GM12878 (cell line): ENCODE data around the gene ADAD1. TPM values are rescaled to one million over a fixed set of nuclear protein-coding genes. Genes with fewer than 3 reads are reported as not detected.

Source experiments
- ATAC-seq: fragments of 200-7000 bp; cut with Tn5 transposase; 3 replicates; pipeline ENCODE4 v1.9.1; 2020; ENCODE audit warnings: mild to moderate bottlenecking, moderate library complexity
- BruUV-seq: library from RNA; stranded (reverse); fragments of 400-500 nt; replicated peaks from 2 replicates; lab custom pipeline; 2021; lab: Mats Ljungman, UMichigan
- CTCF ChIA-PET: fragments of 300-600 bp; sonication (Branson Sonifier 250); formaldehyde crosslinking; extraction: SDS; loops from one replicate; lab custom pipeline; 2021; ENCODE audit warnings: inconsistent platforms; lab: Yijun Ruan, JAX
- POLR2A ChIA-PET: fragments of 350-600 bp; formaldehyde crosslinking; extraction: SDS; loops from one replicate; lab custom pipeline; 2021; ENCODE audit warnings: inconsistent platforms; lab: Charles Lee
- RAD21 ChIA-PET: fragments of 300-600 bp; sonication (Branson Sonifier 250); formaldehyde crosslinking; loops from one replicate; lab custom pipeline; 2023; ENCODE audit warnings: antibody characterized with exemption; ENCODE audit not compliant: unreplicated experiment; lab: Charles Lee
- SMC1A ChIA-PET: fragments of 300-600 bp; sonication (Branson Sonifier 250); formaldehyde crosslinking; loops from one replicate; lab custom pipeline; 2023; ENCODE audit not compliant: unreplicated experiment, uncharacterized antibody; lab: Charles Lee
- DNase-seq: peaks from one replicate; pipeline ENCODE4 v3.0.0-alpha.2; 2011; ENCODE audit warnings: low read depth, low spot score
- FAIRE-seq: peaks from 3 replicates; lab custom pipeline; 2011; peaks lifted over from hg19 to GRCh38; lab: Jason Lieb, UNC
- H2AFZ ChIP-seq: 2 replicates; pipeline ENCODE4 v1.6.0; 2011; ENCODE audit warnings: low read depth, low read length, control low read depth; ENCODE audit not compliant: control insufficient read depth
- H3K27ac ChIP-seq: 2 replicates; pipeline ENCODE4 v1.5.1; 2011; ENCODE audit warnings: control low read depth; ENCODE audit not compliant: control insufficient read depth, insufficient read depth
- H3K27me3 ChIP-seq, 2 experiments: replicated peaks in 1 of 2; 2 replicates each; pipeline versions ENCODE4 v1.6.0 to v1.6.1; 2011; ENCODE audit warnings: low read length in 1 of 2; ENCODE audit not compliant: control insufficient read depth in 2 of 2, insufficient read depth in 2 of 2
- H3K36me3 ChIP-seq, 2 experiments: 2 replicates each; pipeline ENCODE4 v1.5.1; 2011; ENCODE audit warnings: low read length in 1 of 2; ENCODE audit not compliant: control insufficient read depth in 2 of 2, insufficient read depth in 2 of 2
- H3K4me1 ChIP-seq: 2 replicates; pipeline ENCODE4 v1.6.1; 2011; ENCODE audit warnings: mild to moderate bottlenecking, low read length, moderate library complexity, mixed read lengths; ENCODE audit not compliant: control insufficient read depth, insufficient read depth
- H3K4me2 ChIP-seq: 2 replicates; pipeline ENCODE4 v1.6.0; 2011; ENCODE audit warnings: control low read depth; ENCODE audit not compliant: control insufficient read depth, insufficient read depth
- H3K4me3 ChIP-seq: fragments of 200-600 bp; sonication (generic); 2 replicates; pipeline ENCODE4 v1.5.1; 2016
- H3K79me2 ChIP-seq: 2 replicates; pipeline ENCODE4 v1.6.0; 2011; ENCODE audit warnings: low read length; ENCODE audit not compliant: control insufficient read depth, insufficient read depth
- H3K9ac ChIP-seq: 2 replicates; pipeline ENCODE4 v1.8.0; 2011; ENCODE audit warnings: low read length, control low read depth, mixed read lengths; ENCODE audit not compliant: control insufficient read depth, insufficient read depth
- H3K9me3 ChIP-seq: replicated peaks from 3 replicates; pipeline ENCODE4 v1.5.1; 2011; ENCODE audit warnings: mild to moderate bottlenecking, low read length; ENCODE audit not compliant: control insufficient read depth, insufficient read depth
- H4K20me1 ChIP-seq: 2 replicates; pipeline ENCODE4 v1.6.0; 2011; ENCODE audit not compliant: control insufficient read depth, insufficient read depth
- BHLHE40 ChIP-seq, 2 experiments: fragments of 450-650 bp in 1 of 2; IDR thresholded peaks; 2 replicates each; pipeline ENCODE4 v1.6.1; 2011 to 2017; ENCODE audit warnings: low read depth in 2 of 2, borderline replicate concordance in 1 of 2, improper control_type of control experiment in 1 of 2, low read length in 1 of 2, mild to moderate bottlenecking in 1 of 2
- KAT2A ChIP-seq: conservative IDR thresholded peaks from 2 replicates; pipeline ENCODE4 v1.6.1; 2011; ENCODE audit warnings: low read depth, low read length; ENCODE audit not compliant: control insufficient read depth
- KLF5 ChIP-seq: fragments of 450-650 bp; IDR thresholded peaks from 2 replicates; pipeline ENCODE4 v1.6.1; 2014; ENCODE audit warnings: mild to moderate bottlenecking; ENCODE audit not compliant: partially characterized antibody
- MEF2A ChIP-seq: IDR thresholded peaks from 2 replicates; pipeline ENCODE4 v1.6.1; 2011; ENCODE audit warnings: low read depth, mild to moderate bottlenecking, low read length, moderate library complexity; ENCODE audit not compliant: insufficient read depth
- NFYB ChIP-seq: IDR thresholded peaks from 2 replicates; pipeline ENCODE4 v1.6.1; 2011; ENCODE audit warnings: low read depth, mild to moderate bottlenecking, low read length, improper control_type of control experiment, moderate library complexity; ENCODE audit not compliant: insufficient read depth
- NR2C2 ChIP-seq: IDR thresholded peaks from 2 replicates; pipeline ENCODE4 v1.6.1; 2011; ENCODE audit warnings: borderline replicate concordance, low read depth; ENCODE audit not compliant: control insufficient read depth, insufficient read length
- NRF1 ChIP-seq: conservative IDR thresholded peaks from 2 replicates; pipeline ENCODE4 v1.6.1; 2011; ENCODE audit warnings: mild to moderate bottlenecking, low read depth, low read length, improper control_type of control experiment
- WGBS: methylation state at CpG from one replicate; pipeline ENCODE4 v1.1.6; 2016; ENCODE audit warnings: low lambda C conversion rate; ENCODE audit not compliant: insufficient replicate concordance, insufficient coverage; ENCODE audit errors: missing lambda C conversion rate; 5-methylcytosine and 5-hydroxymethylcytosine counted together
- in situ Hi-C: fragments of 300-500 bp; cut with MboI; formaldehyde crosslinking; loops from 9 replicates; pipeline ENCODE4 v1.14.3; 2018; ENCODE audit warnings: mixed read lengths
- intact Hi-C: fragments of 100-400 bp; cut with micrococcal nuclease; formaldehyde crosslinking; loops from one replicate; pipeline ENCODE4 v1.14.2; 2022; ENCODE audit not compliant: unreplicated experiment
- polyA plus RNA-seq, 11 experiments: library from polyadenylated mRNA; depleted of rRNA in 4 of 11; unstranded in 6 of 11; stranded (reverse) in 5 of 11; fragments of >200 nt; fragmentation: Nextera tagmentation in 4 of 11; fragmentation: Illumina TruSeq in 1 of 11; extraction: Ambion mirVana in 4 of 11; extraction: Trizol in 1 of 11; gene quantifications; 1 replicate in 1 of 11; 2 replicates in 10 of 11; pipeline versions ENCODE4 v1.2.1 to v1.2.3, GENCODE V29; 2011 to 2016; ENCODE audit warnings: inconsistent platforms in 2 of 11, missing spikeins in 2 of 11, low read depth in 1 of 11
- total RNA-seq, 4 experiments: library from RNA; depleted of rRNA in 3 of 4; stranded (reverse); fragments of >200 nt in 3 of 4; fragmentation: Illumina TruSeq in 1 of 4; extraction: Trizol in 1 of 4; gene quantifications; 2 replicates each; pipeline versions ENCODE4 v1.2.1 to v1.2.3, GENCODE V29; 2013 to 2021
- TF ChIP-seq, protein P1 (sequence below): fragments of 450-650 bp; IDR thresholded peaks from 2 replicates; pipeline ENCODE4 v1.6.1; 2017; ENCODE audit warnings: low read depth, mild to moderate bottlenecking, moderate library complexity
- TF ChIP-seq, protein P2 (sequence below): fragments of 450-650 bp; IDR thresholded peaks from 2 replicates; pipeline ENCODE4 v1.6.1; 2017; ENCODE audit warnings: antibody characterized with exemption, mild to moderate bottlenecking, moderate library complexity

ADAD1 gene
- total and polyA plus RNA-seq, 10 of the 15 experiments (the other 5 are each of a cell fraction or from before 2014, with no cell fraction given) = not detected

DNA sequence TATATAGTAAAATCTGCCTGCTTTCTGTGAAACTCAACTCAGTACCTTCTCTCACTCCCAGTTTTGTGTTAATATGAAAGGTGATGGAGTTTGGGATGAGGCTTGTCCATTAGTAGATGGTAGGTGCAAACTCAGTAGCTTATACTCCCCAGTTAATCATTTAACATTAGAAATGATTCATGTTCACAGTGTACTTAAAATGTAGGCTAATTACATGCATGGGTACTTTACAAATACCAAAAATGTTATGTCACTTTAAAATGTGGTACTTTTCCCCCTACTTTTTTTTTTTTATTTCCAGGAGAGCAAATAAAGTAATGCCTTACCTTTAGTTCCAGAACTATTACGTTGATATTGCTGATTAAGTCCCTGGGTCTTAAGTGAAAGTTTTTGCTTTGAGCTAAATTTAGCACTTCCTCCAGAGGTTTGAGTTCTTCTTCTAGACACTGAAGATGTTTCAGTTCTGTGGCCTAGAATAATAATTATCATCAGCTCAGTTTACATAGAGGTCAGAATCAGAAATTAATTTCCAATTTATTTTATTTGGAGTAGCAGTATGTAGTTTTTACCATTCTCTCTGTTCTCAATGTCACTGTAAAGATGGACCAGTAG, 74.7 kb downstream of the ADAD1 start:
- SMC1A ChIA-PET = no interaction called here
- no peak overlapping the region for H3K9ac ChIP-seq
- intact Hi-C loops (loop anchor here (10.0 kb wide), 1 partner anchor 549 kb away; no protein-coding TSS in a partner anchor), in situ Hi-C loops (no loop called here)
- H3K79me2 ChIP-seq = no peaks in the 10 kb centered on the region
- CTCF ChIA-PET = interaction anchor here (1.0 to 1.7 kb wide), 2 partner anchors 36 to 553 kb away, joined by 5 to 6 read pairs; no protein-coding TSS in a partner anchor
- no peaks in the 10 kb centered on the region for H3K36me3 ChIP-seq
- ATAC-seq (no peak), FAIRE-seq (peak; percentile 59), DNase-seq (no peak)
- WGBS = 5% methylated on average over 1 of the region's 1 CpG
- no TSS peak for BruUV-seq
- H3K9me3 ChIP-seq = no peaks in the 10 kb centered on the region
- H3K4me3 ChIP-seq = no peak overlapping the region
- H4K20me1 ChIP-seq = no peaks in the 10 kb centered on the region
- TF ChIP-seq NR2C2 = no peak
- no peak for TF ChIP-seq NFYB
- TF ChIP-seq MEF2A = no peak
- POLR2A ChIA-PET = no interaction called here
- H3K27me3 ChIP-seq = no peaks in the 10 kb centered on the region
- peaks cover 3% of the 10 kb centered on the region for H3K4me1 ChIP-seq
- no peak overlapping the region for H3K27ac ChIP-seq
- RAD21 ChIA-PET = no interaction called here
- no peak overlapping the region for H3K4me2 ChIP-seq
- no peak overlapping the region for H2AFZ ChIP-seq

DNA sequence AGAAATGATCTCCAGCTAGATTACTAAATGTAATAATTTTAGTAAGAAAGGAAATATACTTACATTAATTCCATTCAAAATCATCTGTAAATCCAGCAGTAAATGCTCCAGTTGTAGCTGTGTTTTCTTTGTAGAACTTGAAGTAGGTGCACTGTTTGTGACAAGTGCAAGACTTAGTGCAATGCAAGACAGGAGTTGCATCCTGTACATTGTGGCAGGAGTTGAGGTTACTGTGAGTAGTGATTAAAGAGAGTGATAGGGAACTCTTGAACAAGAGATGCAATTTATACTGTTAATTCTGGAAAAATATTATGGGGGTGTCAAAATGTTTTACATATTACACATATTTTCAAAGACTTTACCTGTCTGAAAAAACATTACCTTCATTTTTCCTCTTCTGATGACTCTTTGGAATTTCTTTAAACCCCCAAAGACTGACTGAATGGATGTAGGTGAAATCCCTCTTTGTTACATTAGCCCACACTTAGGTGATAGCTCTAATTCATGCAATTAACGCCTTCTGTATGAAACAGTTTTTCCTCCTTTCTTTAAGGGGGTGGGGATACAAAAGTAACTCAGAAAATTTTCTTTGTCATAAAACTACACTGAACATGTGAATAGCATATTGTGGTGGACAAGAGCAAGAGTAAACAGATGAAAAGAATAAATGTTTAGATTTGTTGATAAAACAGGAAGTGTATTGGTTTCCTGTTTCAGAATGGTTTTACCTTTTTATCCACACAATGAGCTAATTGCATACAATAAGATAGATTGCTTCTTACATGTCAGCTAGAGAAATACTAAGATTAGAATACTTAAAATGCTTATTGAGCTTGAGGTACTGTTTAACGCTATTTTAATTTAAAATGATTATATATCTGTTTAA, 77.7 kb downstream of the ADAD1 start, which contains the start of gene IL2:
IL2 (minus strand) TSS at position 495 of the 886 bp plus-strand sequence; CDS start at position 210, 285 bp downstream.
- CTCF ChIA-PET = interaction anchor here (1.1 kb wide), 1 partner anchor 12 kb away, joined by 3 read pairs; no protein-coding TSS in a partner anchor
- intact Hi-C loops = loop anchor here (10.0 kb wide), 1 partner anchor 552 kb away; no protein-coding TSS in a partner anchor
- TF ChIP-seq, protein P1, sequence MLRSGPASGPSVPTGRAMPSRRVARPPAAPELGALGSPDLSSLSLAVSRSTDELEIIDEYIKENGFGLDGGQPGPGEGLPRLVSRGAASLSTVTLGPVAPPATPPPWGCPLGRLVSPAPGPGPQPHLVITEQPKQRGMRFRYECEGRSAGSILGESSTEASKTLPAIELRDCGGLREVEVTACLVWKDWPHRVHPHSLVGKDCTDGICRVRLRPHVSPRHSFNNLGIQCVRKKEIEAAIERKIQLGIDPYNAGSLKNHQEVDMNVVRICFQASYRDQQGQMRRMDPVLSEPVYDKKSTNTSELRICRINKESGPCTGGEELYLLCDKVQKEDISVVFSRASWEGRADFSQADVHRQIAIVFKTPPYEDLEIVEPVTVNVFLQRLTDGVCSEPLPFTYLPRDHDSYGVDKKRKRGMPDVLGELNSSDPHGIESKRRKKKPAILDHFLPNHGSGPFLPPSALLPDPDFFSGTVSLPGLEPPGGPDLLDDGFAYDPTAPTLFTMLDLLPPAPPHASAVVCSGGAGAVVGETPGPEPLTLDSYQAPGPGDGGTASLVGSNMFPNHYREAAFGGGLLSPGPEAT = no peak
- no peak for TF ChIP-seq NRF1
- no peak for TF ChIP-seq BHLHE40 (IDR thresholded peaks at IDR 0.05; ENCODE audit: borderline replicate concordance in 1 of 2, low read depth in 2 of 2, low read length in 1 of 2)
- TF ChIP-seq KAT2A = no peak
- TF ChIP-seq, protein P2, sequence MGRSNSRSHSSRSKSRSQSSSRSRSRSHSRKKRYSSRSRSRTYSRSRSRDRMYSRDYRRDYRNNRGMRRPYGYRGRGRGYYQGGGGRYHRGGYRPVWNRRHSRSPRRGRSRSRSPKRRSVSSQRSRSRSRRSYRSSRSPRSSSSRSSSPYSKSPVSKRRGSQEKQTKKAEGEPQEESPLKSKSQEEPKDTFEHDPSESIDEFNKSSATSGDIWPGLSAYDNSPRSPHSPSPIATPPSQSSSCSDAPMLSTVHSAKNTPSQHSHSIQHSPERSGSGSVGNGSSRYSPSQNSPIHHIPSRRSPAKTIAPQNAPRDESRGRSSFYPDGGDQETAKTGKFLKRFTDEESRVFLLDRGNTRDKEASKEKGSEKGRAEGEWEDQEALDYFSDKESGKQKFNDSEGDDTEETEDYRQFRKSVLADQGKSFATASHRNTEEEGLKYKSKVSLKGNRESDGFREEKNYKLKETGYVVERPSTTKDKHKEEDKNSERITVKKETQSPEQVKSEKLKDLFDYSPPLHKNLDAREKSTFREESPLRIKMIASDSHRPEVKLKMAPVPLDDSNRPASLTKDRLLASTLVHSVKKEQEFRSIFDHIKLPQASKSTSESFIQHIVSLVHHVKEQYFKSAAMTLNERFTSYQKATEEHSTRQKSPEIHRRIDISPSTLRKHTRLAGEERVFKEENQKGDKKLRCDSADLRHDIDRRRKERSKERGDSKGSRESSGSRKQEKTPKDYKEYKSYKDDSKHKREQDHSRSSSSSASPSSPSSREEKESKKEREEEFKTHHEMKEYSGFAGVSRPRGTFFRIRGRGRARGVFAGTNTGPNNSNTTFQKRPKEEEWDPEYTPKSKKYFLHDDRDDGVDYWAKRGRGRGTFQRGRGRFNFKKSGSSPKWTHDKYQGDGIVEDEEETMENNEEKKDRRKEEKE = no peak
- no peak for TF ChIP-seq KLF5

More for the DNA sequence above, 77.7 kb downstream of the ADAD1 start, which contains the start of gene IL2:
- WGBS = 49% methylated on average over 2 of the region's 2 CpGs
- Histone ChIP-seq H4K20me1 (no peaks in the 10 kb centered on the region), H3K4me1 (peaks cover 3% of the 10 kb centered on the region), H3K27ac (no peak within 1 kb of the TSS), H3K4me2 (no peak within 1 kb of the TSS), H3K79me2 (no peaks in the 10 kb centered on the region), H3K9ac (no peak within 1 kb of the TSS), H3K27me3 (no peaks in the 10 kb centered on the region), H3K9me3 (no peaks in the 10 kb centered on the region), H2AFZ (no peak within 1 kb of the TSS), H3K4me3 (no peak within 1 kb of the TSS), H3K36me3 (no peaks in the 10 kb centered on the region)
- SMC1A ChIA-PET = interaction anchor here (1.5 kb wide), 1 partner anchor 12 kb away, joined by 4 read pairs; no protein-coding TSS in a partner anchor
- no peak for ATAC-seq
- FAIRE-seq = no peak
- no TSS peak for BruUV-seq
- DNase-seq = no peak
- in situ Hi-C loops = no loop called here
- RAD21 ChIA-PET = no interaction called here
- POLR2A ChIA-PET = interaction anchor here (0.7 kb wide), 1 partner anchor 27 kb away, joined by 3 read pairs; no protein-coding TSS in a partner anchor
